Loucy (cell line): ENCODE measurements around the gene MAD1L1.

Source experiments
- H2AFZ ChIP-seq: fragments of 200-600 bp; sonication (generic); 2 replicates; pipeline ENCODE4 v1.6.0; 2016; ENCODE audit warnings: antibody characterized with exemption, mild to moderate bottlenecking, low read length, moderate library complexity
- H3F3A ChIP-seq: fragments of 200-600 bp; 2 replicates; pipeline ENCODE4 v1.6.0; 2016; ENCODE audit warnings: antibody characterized with exemption, low read depth, mild to moderate bottlenecking
- H3K27me3 ChIP-seq: fragments of 200-600 bp; sonication (generic); 2 replicates; pipeline ENCODE4 v1.6.1; 2014; ENCODE audit warnings: low read length, mild to moderate bottlenecking; ENCODE audit not compliant: insufficient read depth, poor library complexity, severe bottlenecking
- H3K36me3 ChIP-seq: fragments of 200-600 bp; sonication (generic); 2 replicates; pipeline ENCODE4 v1.6.1; 2016; ENCODE audit warnings: low read length; ENCODE audit not compliant: insufficient read depth
- H3K4me1 ChIP-seq: fragments of 200-600 bp; sonication (generic); 2 replicates; pipeline ENCODE4 v1.5.1; 2014; ENCODE audit warnings: low read length, mild to moderate bottlenecking; ENCODE audit not compliant: insufficient read depth, poor library complexity, severe bottlenecking
- H3K4me2 ChIP-seq: fragments of 200-600 bp; sonication (generic); 2 replicates; pipeline ENCODE4 v1.6.0; 2014; ENCODE audit warnings: antibody characterized with exemption, low read length, low read depth, mild to moderate bottlenecking; ENCODE audit not compliant: poor library complexity, severe bottlenecking
- H3K4me3 ChIP-seq: fragments of 200-600 bp; sonication (generic); 2 replicates; pipeline ENCODE4 v1.5.1; 2014; ENCODE audit warnings: low read length, mild to moderate bottlenecking, mixed read lengths; ENCODE audit not compliant: poor library complexity, severe bottlenecking
- H3K79me2 ChIP-seq: fragments of 200-600 bp; sonication (generic); 2 replicates; pipeline ENCODE4 v1.6.1; 2014; ENCODE audit warnings: low read length; ENCODE audit not compliant: insufficient read depth
- H3K9ac ChIP-seq: fragments of 200-600 bp; sonication (generic); 2 replicates; pipeline ENCODE4 v1.6.0; 2014; ENCODE audit warnings: mild to moderate bottlenecking, low read depth, low read length, moderate library complexity; ENCODE audit not compliant: poor library complexity, severe bottlenecking
- H3K9me2 ChIP-seq: fragments of 200-600 bp; sonication (generic); replicated peaks from 2 replicates; pipeline ENCODE4 v1.6.1; 2016; ENCODE audit warnings: low read depth, low read length, mixed read lengths
- H3K9me3 ChIP-seq: fragments of 200-600 bp; sonication (generic); 2 replicates; pipeline ENCODE4 v1.6.1; 2014; ENCODE audit warnings: mild to moderate bottlenecking, antibody characterized with exemption, low read length, low read depth; ENCODE audit not compliant: insufficient read depth
- H4K20me1 ChIP-seq: fragments of 200-600 bp; sonication (generic); 2 replicates; pipeline ENCODE4 v1.6.0; 2014; ENCODE audit warnings: antibody characterized with exemption, low read length, mild to moderate bottlenecking; ENCODE audit not compliant: insufficient read depth, poor library complexity, severe bottlenecking
- EZH2phosphoT487 ChIP-seq: fragments of 200-600 bp; IDR thresholded peaks from 2 replicates; pipeline ENCODE4 v1.6.1; 2018; ENCODE audit warnings: antibody characterized with exemption, mild to moderate bottlenecking, moderate library complexity, borderline replicate concordance
- TF ChIP-seq, protein P1 (sequence below): fragments of 200-600 bp; sonication (generic); conservative IDR thresholded peaks from 2 replicates; pipeline ENCODE4 v1.5.1; 2014; ENCODE audit warnings: mild to moderate bottlenecking, antibody characterized with exemption, low read length

The MAD1L1 gene

DNA sequence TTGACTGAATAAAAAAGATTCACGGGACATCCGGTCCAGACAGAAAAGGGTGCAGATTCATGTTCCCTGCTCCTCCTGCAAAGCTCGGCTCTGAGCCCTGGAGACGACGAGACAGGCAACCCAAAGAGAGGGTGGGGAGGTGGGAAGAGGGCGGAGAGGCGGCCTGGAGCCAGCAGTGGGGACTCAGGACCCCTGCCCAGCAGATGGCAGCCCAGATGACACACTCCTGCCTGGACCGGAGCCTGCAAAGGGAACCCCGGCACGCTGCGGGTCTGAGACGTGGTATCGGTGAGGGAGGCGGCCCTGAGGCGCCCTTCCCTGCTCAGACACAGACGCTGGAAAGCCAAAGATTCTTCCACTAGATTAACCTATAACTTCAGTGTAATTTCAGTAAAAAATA lies 311.9 kb downstream of the MAD1L1 start:
- peaks cover 63% of the 10 kb centered on the region for H4K20me1 ChIP-seq
- peaks cover 28% of the 10 kb centered on the region; the same call in 1 of the 2 replicates for H3K36me3 ChIP-seq
- H3K79me2 ChIP-seq: peaks cover 79% of the 10 kb centered on the region
- no peak overlapping the region for H2AFZ ChIP-seq
- H3K4me3 ChIP-seq: peak overlapping the region; percentile 57
- H3K27me3 ChIP-seq: no peaks in the 10 kb centered on the region
- no peaks in the 10 kb centered on the region for H3K9me3 ChIP-seq
- peaks cover 47% of the 10 kb centered on the region for H3K4me1 ChIP-seq
- peaks cover 11% of the 10 kb centered on the region for H3F3A ChIP-seq
- H3K9me2 ChIP-seq: no peaks in the 10 kb centered on the region
- H3K4me2 ChIP-seq: peak overlapping the region; percentile 75
- no peak overlapping the region for H3K9ac ChIP-seq
- TF ChIP-seq, protein P1, sequence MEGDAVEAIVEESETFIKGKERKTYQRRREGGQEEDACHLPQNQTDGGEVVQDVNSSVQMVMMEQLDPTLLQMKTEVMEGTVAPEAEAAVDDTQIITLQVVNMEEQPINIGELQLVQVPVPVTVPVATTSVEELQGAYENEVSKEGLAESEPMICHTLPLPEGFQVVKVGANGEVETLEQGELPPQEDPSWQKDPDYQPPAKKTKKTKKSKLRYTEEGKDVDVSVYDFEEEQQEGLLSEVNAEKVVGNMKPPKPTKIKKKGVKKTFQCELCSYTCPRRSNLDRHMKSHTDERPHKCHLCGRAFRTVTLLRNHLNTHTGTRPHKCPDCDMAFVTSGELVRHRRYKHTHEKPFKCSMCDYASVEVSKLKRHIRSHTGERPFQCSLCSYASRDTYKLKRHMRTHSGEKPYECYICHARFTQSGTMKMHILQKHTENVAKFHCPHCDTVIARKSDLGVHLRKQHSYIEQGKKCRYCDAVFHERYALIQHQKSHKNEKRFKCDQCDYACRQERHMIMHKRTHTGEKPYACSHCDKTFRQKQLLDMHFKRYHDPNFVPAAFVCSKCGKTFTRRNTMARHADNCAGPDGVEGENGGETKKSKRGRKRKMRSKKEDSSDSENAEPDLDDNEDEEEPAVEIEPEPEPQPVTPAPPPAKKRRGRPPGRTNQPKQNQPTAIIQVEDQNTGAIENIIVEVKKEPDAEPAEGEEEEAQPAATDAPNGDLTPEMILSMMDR: no peak
- TF ChIP-seq EZH2phosphoT487: no peak

DNA sequence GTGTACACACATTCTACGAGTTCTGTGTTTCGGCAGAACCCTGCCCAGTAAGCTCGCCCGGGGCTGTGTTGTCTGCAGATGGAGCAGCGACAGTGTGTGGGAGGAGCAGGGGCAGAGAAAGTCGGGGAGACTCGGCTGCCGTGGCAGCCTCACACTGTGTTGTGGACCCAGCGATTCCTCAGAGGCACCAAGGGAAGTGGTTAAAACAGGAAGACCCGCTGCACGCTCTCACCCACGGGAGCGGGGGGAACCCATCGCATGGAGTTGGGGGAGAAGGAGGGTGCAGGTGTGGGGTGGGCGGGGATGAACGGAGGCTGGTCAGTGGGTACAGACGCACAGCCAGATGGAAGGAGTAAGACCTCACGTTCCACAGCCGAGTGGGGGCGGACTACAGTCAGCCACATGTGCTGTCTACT lies 312.5 kb downstream of the MAD1L1 start:
- H3K4me2 ChIP-seq: peak overlapping the region; percentile 75
- H3K9me3 ChIP-seq: no peaks in the 10 kb centered on the region
- H3K4me3 ChIP-seq: peak overlapping the region; percentile 57
- no peaks in the 10 kb centered on the region for H3K27me3 ChIP-seq
- H4K20me1 ChIP-seq: peaks cover 63% of the 10 kb centered on the region
- peaks cover 85% of the 10 kb centered on the region for H3K79me2 ChIP-seq
- peaks cover 6% of the 10 kb centered on the region; the same call in 1 of the 2 replicates for H3F3A ChIP-seq
- no peak overlapping the region for H2AFZ ChIP-seq
- no peaks in the 10 kb centered on the region for H3K9me2 ChIP-seq
- peak overlapping the region; percentile 53 for H3K9ac ChIP-seq
- peaks cover 42% of the 10 kb centered on the region for H3K4me1 ChIP-seq
- TF ChIP-seq, protein P1: 0 out of 2 replicates have a peak, but pooled peaks have one; percentile 8
- TF ChIP-seq EZH2phosphoT487: no peak
- H3K36me3 ChIP-seq: peaks cover 34% of the 10 kb centered on the region; the same call in 1 of the 2 replicates

DNA sequence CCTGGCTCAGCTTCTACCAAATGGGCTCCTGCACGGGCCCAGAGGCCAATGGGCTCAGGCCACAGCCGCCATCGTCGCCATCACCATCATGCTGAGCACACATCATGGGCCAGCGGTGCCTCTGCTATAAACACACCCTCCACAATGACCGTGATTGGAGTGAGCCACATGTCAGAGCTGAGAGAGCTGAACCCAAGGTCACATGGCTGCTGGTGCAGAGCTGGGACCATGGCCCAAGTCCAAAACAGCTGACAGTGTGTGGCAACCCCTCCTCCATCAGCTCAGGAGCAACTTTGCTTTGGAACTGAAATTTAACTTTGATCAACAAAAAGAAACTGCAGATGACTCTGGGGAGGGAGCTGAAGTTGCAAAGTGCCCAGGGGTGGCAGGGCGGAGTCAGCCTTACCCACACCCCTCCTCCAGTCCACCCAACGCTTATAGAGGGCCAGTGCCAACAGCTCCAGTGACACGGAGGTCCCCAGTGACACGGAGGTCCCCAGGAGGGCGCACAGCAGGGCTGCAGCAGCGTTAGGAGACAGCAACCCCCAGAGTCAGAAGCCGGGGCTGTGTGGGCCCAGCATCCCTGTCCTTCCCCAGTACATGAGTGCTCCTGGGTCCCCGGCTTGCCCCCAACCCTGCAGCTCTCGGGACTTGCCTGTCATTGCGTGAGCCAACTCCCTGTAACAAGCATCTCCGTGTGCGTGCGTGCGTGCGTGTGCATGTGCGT lies 313.0 kb downstream of the MAD1L1 start:
- H3K9ac ChIP-seq: peak overlapping the region; percentile 53
- no peak for TF ChIP-seq EZH2phosphoT487
- TF ChIP-seq, protein P1: no peak
- peaks cover 85% of the 10 kb centered on the region for H3K79me2 ChIP-seq
- peaks cover 38% of the 10 kb centered on the region; the same call in 1 of the 2 replicates for H3K36me3 ChIP-seq
- H2AFZ ChIP-seq: no peak overlapping the region
- H3K27me3 ChIP-seq: no peaks in the 10 kb centered on the region
- peaks cover 57% of the 10 kb centered on the region for H4K20me1 ChIP-seq
- H3K4me2 ChIP-seq: peak overlapping the region; percentile 75
- H3K9me3 ChIP-seq: no peaks in the 10 kb centered on the region
- H3K4me1 ChIP-seq: peaks cover 36% of the 10 kb centered on the region
- no peaks in the 10 kb centered on the region for H3K9me2 ChIP-seq
- 0 out of 2 replicates have a peak, but pooled peaks cover 1% of the 10 kb centered on the region for H3F3A ChIP-seq
- peak overlapping the region; percentile 57 for H3K4me3 ChIP-seq
